IMR-90 (cell line): ENCODE measurements around the gene MFAP3. TPM values are rescaled to one million over a fixed set of nuclear protein-coding genes. Genes with fewer than 3 reads are reported as not detected.

ENCODE experiments used
- ATAC-seq: fragments of 200-7000 bp; cut with Tn5 transposase; 2 replicates; pipeline ENCODE4 v1.9.1; 2020; ENCODE audit warnings: low read depth, mild to moderate bottlenecking, moderate library complexity
- BruUV-seq: library from RNA; stranded (reverse); fragments of 400-500 nt; replicated peaks from 2 replicates; lab custom pipeline; 2021; lab: Mats Ljungman, UMichigan
- CTCF ChIA-PET: fragments of 300-600 bp; formaldehyde crosslinking; extraction: SDS; loops from one replicate; lab custom pipeline; 2021; ENCODE audit warnings: antibody characterized with exemption; lab: Yijun Ruan, JAX
- POLR2A ChIA-PET: fragments of 300-600 bp; sonication (Branson Sonifier 250); formaldehyde crosslinking; loops from one replicate; lab custom pipeline; 2022; ENCODE audit warnings: antibody characterized with exemption; ENCODE audit not compliant: unreplicated experiment; lab: Charles Lee
- DNase-seq: peaks from one replicate; pipeline ENCODE4 v3.0.0; 2013
- H2AFZ ChIP-seq: replicated peaks from 2 replicates; pipeline ENCODE3; 2013; ENCODE audit warnings: low read length, mild to moderate bottlenecking; ENCODE audit not compliant: poor library complexity
- H2AK5ac ChIP-seq: 2 replicates; pipeline ENCODE4 v1.6.1; 2013; ENCODE audit warnings: low read depth, low read length, inconsistent platforms
- H2AK9ac ChIP-seq: replicated peaks from 2 replicates; pipeline ENCODE3; 2013; ENCODE audit warnings: mild to moderate bottlenecking, low read depth, low read length, moderate library complexity; ENCODE audit not compliant: poor library complexity
- H2BK120ac ChIP-seq: 2 replicates; pipeline ENCODE4 v1.6.1; 2013; ENCODE audit warnings: low read depth, low read length, inconsistent platforms
- H2BK15ac ChIP-seq: 3 replicates; pipeline ENCODE4 v1.6.1; 2013; ENCODE audit warnings: low read depth, low read length, inconsistent platforms
- H2BK20ac ChIP-seq: 2 replicates; pipeline ENCODE4 v1.6.1; 2013; ENCODE audit warnings: low read depth, mild to moderate bottlenecking, inconsistent platforms, low read length, moderate library complexity
- H2BK5ac ChIP-seq: 2 replicates; pipeline ENCODE4 v1.6.1; 2013; ENCODE audit warnings: mild to moderate bottlenecking, low read depth, low read length, inconsistent platforms; ENCODE audit not compliant: poor library complexity, severe bottlenecking
- H3K14ac ChIP-seq: replicated peaks from 2 replicates; pipeline ENCODE4 v1.6.1; 2013; ENCODE audit warnings: low read depth, low read length, inconsistent platforms
- H3K18ac ChIP-seq: 2 replicates; pipeline ENCODE4 v1.6.1; 2013; ENCODE audit warnings: low read depth, low read length, control low read depth
- H3K23ac ChIP-seq: 2 replicates; pipeline ENCODE4 v1.6.1; 2013; ENCODE audit warnings: low read depth, low read length, inconsistent platforms
- H3K27ac ChIP-seq: 2 replicates; pipeline ENCODE4 v1.5.1; 2013; ENCODE audit warnings: mild to moderate bottlenecking, control low read depth, low read length; ENCODE audit not compliant: insufficient read depth
- H3K27me3 ChIP-seq: 2 replicates; pipeline ENCODE4 v1.6.1; 2013; ENCODE audit warnings: low read length; ENCODE audit not compliant: control insufficient read depth, insufficient read depth
- H3K36me3 ChIP-seq: 2 replicates; pipeline ENCODE4 v1.6.1; 2013; ENCODE audit warnings: low read length, mixed read lengths; ENCODE audit not compliant: control insufficient read depth, insufficient read depth
- H3K4ac ChIP-seq: 2 replicates; pipeline ENCODE4 v1.6.1; 2013; ENCODE audit warnings: low read depth, low read length, inconsistent platforms
- H3K4me1 ChIP-seq: 2 replicates; pipeline ENCODE4 v1.6.1; 2013; ENCODE audit warnings: low read length, mixed read lengths; ENCODE audit not compliant: control insufficient read depth, insufficient read depth
- H3K4me2 ChIP-seq: 2 replicates; pipeline ENCODE4 v1.6.1; 2013; ENCODE audit warnings: low read depth, mild to moderate bottlenecking, control low read depth, low read length, moderate library complexity
- H3K4me3 ChIP-seq: 2 replicates; pipeline ENCODE4 v1.5.1; 2013; ENCODE audit warnings: low read depth, mild to moderate bottlenecking, control low read depth, low read length, moderate library complexity; ENCODE audit not compliant: insufficient read depth
- H3K56ac ChIP-seq: 2 replicates; pipeline ENCODE4 v1.6.1; 2013; ENCODE audit warnings: low read length, inconsistent platforms; ENCODE audit not compliant: insufficient read depth; ENCODE audit errors: extremely low read depth
- H3K79me1 ChIP-seq, 2 experiments: 2 replicates each; pipeline ENCODE4 v1.6.1; 2013; ENCODE audit warnings: low read length in 2 of 2, inconsistent platforms in 1 of 2, low read depth in 1 of 2
- H3K9ac ChIP-seq: 2 replicates; pipeline ENCODE4 v1.6.1; 2013; ENCODE audit warnings: low read depth, low read length, control low read depth
- H3K9me1 ChIP-seq: 2 replicates; pipeline ENCODE4 v1.6.1; 2013; ENCODE audit warnings: low read length, inconsistent platforms; ENCODE audit not compliant: insufficient read depth
- H3K9me3 ChIP-seq: 2 replicates; pipeline ENCODE4 v1.6.1; 2013; ENCODE audit warnings: low read length; ENCODE audit not compliant: control insufficient read depth, insufficient read depth
- H4K20me1 ChIP-seq: 2 replicates; pipeline ENCODE4 v1.6.1; 2013; ENCODE audit warnings: low read length, inconsistent platforms; ENCODE audit not compliant: insufficient read depth
- H4K5ac ChIP-seq: 2 replicates; pipeline ENCODE4 v1.6.1; 2013; ENCODE audit warnings: mild to moderate bottlenecking, low read depth, low read length, control low read depth
- H4K8ac ChIP-seq, 2 experiments: 2 replicates each; pipeline ENCODE4 v1.6.1; 2013; ENCODE audit warnings: low read depth in 2 of 2, low read length in 2 of 2, control low read depth in 1 of 2, inconsistent platforms in 1 of 2
- H4K91ac ChIP-seq: 2 replicates; pipeline ENCODE4 v1.6.1; 2013; ENCODE audit warnings: low read depth, low read length, inconsistent platforms; ENCODE audit not compliant: insufficient read depth
- POLR2A ChIP-seq: IDR thresholded peaks from 2 replicates; pipeline ENCODE4 v1.6.1; 2012; ENCODE audit warnings: mild to moderate bottlenecking, low read depth, low read length
- RFX5 ChIP-seq: IDR thresholded peaks from 2 replicates; pipeline ENCODE4 v1.8.0; 2012; ENCODE audit warnings: low read depth, mild to moderate bottlenecking, low read length, moderate library complexity
- USF2 ChIP-seq: fragments of 150-350 bp; IDR thresholded peaks from 2 replicates; pipeline ENCODE4 v1.6.1; 2017; ENCODE audit warnings: mild to moderate bottlenecking, antibody characterized with exemption, low read length, low read depth
- WGBS, 2 experiments: methylation state at CpG; one replicate each; pipeline versions ENCODE4 v1.1.5 to v1.1.7; 2013; ENCODE audit warnings: missing lambda C conversion rate in 2 of 2; ENCODE audit not compliant: insufficient read length in 1 of 2; ENCODE audit errors: extremely low coverage in 2 of 2; 5-methylcytosine and 5-hydroxymethylcytosine counted together
- dilution Hi-C: fragments of 300-500 bp; cut with HindIII; formaldehyde crosslinking; loops from one replicate; pipeline ENCODE4 v1.14.3; 2018; ENCODE audit warnings: low sequenced_read_pairs; ENCODE audit not compliant: unreplicated experiment
- in situ Hi-C: fragments of 300-500 bp; cut with MboI; formaldehyde crosslinking; loops from 3 replicates; pipeline ENCODE4 v1.14.3; 2019; ENCODE audit warnings: low sequenced_read_pairs, inconsistent platforms, mixed read lengths
- intact Hi-C: fragments of 100-400 bp; cut with micrococcal nuclease; formaldehyde crosslinking; loops from 2 replicates; pipeline ENCODE4 v1.10.0; 2022
- polyA plus RNA-seq, 3 experiments: library from polyadenylated mRNA; depleted of rRNA; stranded (reverse); fragments of >200 nt; gene quantifications; 2 replicates each; pipeline ENCODE4 v1.2.3, GENCODE V29; 2012; ENCODE audit warnings: low replicate concordance in 1 of 3
- total RNA-seq: library from RNA; depleted of rRNA; stranded (reverse); fragments of >200 nt; gene quantifications from 2 replicates; pipeline ENCODE4 v1.2.3, GENCODE V29; 2012

MFAP3 gene
- total and polyA plus RNA-seq, 2 of the 4 experiments (the other 2 are of a cell fraction): 15.2 to 67.0 TPM

GRCh38 chr5:154005648-154006047, 33.1 kb upstream of the MFAP3 start:
- no peak overlapping the region for H3K23ac ChIP-seq
- no peak for ATAC-seq
- H3K9me1 ChIP-seq: no peaks in the 10 kb centered on the region
- H4K20me1 ChIP-seq: no peaks in the 10 kb centered on the region
- H3K4me3 ChIP-seq: no peak overlapping the region
- no peak overlapping the region for H4K5ac ChIP-seq
- no peak overlapping the region for H2BK20ac ChIP-seq
- no peak overlapping the region for H2BK5ac ChIP-seq
- in situ Hi-C loops (no loop called here), dilution Hi-C loops (no loop called here), intact Hi-C loops (no loop called here)
- no peak overlapping the region for H3K4me2 ChIP-seq
- H2AFZ ChIP-seq: no peak overlapping the region
- H3K4ac ChIP-seq: no peak overlapping the region
- H2AK5ac ChIP-seq: no peak overlapping the region
- WGBS, 2 experiments: 100% methylated on average over 1 of the region's 1 CpG; no CpG with 5 or more reads in 1 of the 2 experiments
- no peak overlapping the region for H2BK15ac ChIP-seq
- no peak overlapping the region for H4K8ac ChIP-seq
- H3K36me3 ChIP-seq: peaks cover 5% of the 10 kb centered on the region; the same call in 1 of the 2 replicates
- TF ChIP-seq USF2 (no peak), RFX5 (no peak), POLR2A (no peak)
- DNase-seq: no peak
- no peaks in the 10 kb centered on the region for H3K27me3 ChIP-seq
- H3K56ac ChIP-seq: no peak overlapping the region
- ChIA-PET CTCF (interaction anchor here (0.6 kb wide), 1 partner anchor 627 kb away, joined by 4 read pairs; no protein-coding TSS in a partner anchor), POLR2A (no interaction called here)
- H3K14ac ChIP-seq: no peak overlapping the region
- H3K27ac ChIP-seq: no peak overlapping the region
- H3K4me1 ChIP-seq: no peaks in the 10 kb centered on the region
- no peak overlapping the region for H3K18ac ChIP-seq
- no peak overlapping the region for H4K91ac ChIP-seq
- H3K79me1 ChIP-seq: no peaks in the 10 kb centered on the region; a peak in 1 of 4 replicates
- no TSS peak for BruUV-seq
- no peaks in the 10 kb centered on the region for H3K9me3 ChIP-seq
- no peak overlapping the region for H2AK9ac ChIP-seq
- H2BK120ac ChIP-seq: no peak overlapping the region
- no peak overlapping the region for H3K9ac ChIP-seq
